BE2C (cell line): Measurements from ENCODE around the gene CNOT6L.

Source experiments
- DNase-seq: peaks from one replicate; pipeline ENCODE4 v3.0.0-alpha.2; 2020
- H3K27me3 ChIP-seq: fragments of 250-450 bp; sonication (Bioruptor Pico); 2 replicates; pipeline ENCODE4 v1.5.1; 2020; ENCODE audit warnings: mild to moderate bottlenecking
- H3K36me3 ChIP-seq: fragments of 250-450 bp; sonication (Bioruptor Pico); 2 replicates; pipeline ENCODE4 v1.5.1; 2020; ENCODE audit warnings: mild to moderate bottlenecking
- H3K4me1 ChIP-seq: fragments of 250-450 bp; sonication (Bioruptor Pico); 2 replicates; pipeline ENCODE4 v1.5.1; 2020
- H3K4me3 ChIP-seq: 2 replicates; pipeline ENCODE4 v1.5.1; 2011; ENCODE audit warnings: low read depth, low read length
- H3K9me3 ChIP-seq: fragments of 250-450 bp; sonication (Bioruptor Pico); 2 replicates; pipeline ENCODE4 v1.5.1; 2020
- CTCF ChIP-seq: IDR thresholded peaks from 2 replicates; pipeline ENCODE4 v1.5.1; 2012; ENCODE audit warnings: mild to moderate bottlenecking, low read depth, low read length

CNOT6L gene

GRCh38 chr4:77771566-77771965 lies 47.6 kb downstream of the CNOT6L start:
- Histone ChIP-seq H3K27me3 (no peaks in the 10 kb centered on the region), H3K9me3 (no peaks in the 10 kb centered on the region), H3K4me1 (no peaks in the 10 kb centered on the region), H3K4me3 (no peak overlapping the region), H3K36me3 (no peaks in the 10 kb centered on the region; the same call in 1 of the 2 replicates)
- TF ChIP-seq CTCF = no peak
- DNase-seq = no peak

GRCh38 chr4:77765720-77766119 lies 53.4 kb downstream of the CNOT6L start:
- DNase-seq = no peak
- no peaks in the 10 kb centered on the region for H3K27me3 ChIP-seq
- no peak overlapping the region for H3K4me3 ChIP-seq
- H3K36me3 ChIP-seq = no peaks in the 10 kb centered on the region; the same call in 1 of the 2 replicates
- no peaks in the 10 kb centered on the region for H3K9me3 ChIP-seq
- TF ChIP-seq CTCF = no peak
- no peaks in the 10 kb centered on the region for H3K4me1 ChIP-seq

GRCh38 chr4:77762531-77762930 lies 56.6 kb downstream of the CNOT6L start:
- no peak for TF ChIP-seq CTCF
- no peaks in the 10 kb centered on the region for H3K36me3 ChIP-seq
- no peak for DNase-seq
- H3K4me3 ChIP-seq = no peak overlapping the region
- H3K9me3 ChIP-seq = no peaks in the 10 kb centered on the region
- no peaks in the 10 kb centered on the region for H3K27me3 ChIP-seq
- no peaks in the 10 kb centered on the region for H3K4me1 ChIP-seq

DNA sequence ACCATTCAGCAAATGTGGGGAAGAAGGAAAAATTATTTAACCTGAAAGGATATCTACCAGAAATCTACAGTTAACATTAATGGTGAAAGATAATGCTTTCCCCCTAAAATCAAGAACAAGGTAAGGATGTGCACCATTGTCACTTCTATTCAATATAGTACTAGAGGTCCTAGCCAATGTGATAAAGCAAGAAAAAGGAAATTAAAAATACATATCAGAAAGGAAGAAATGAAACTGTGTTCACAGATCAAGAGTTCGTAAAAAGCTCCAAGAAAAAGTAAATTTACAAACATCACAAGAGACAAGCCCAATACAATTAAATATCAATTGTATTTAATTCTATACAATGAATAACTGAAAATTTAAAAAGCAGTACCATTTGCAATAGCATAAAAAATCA lies 57.6 kb downstream of the CNOT6L start:
- Histone ChIP-seq H3K4me1 (no peaks in the 10 kb centered on the region), H3K9me3 (no peaks in the 10 kb centered on the region), H3K27me3 (no peaks in the 10 kb centered on the region), H3K36me3 (0 out of 2 replicates have a peak, but pooled peaks cover under 1% of the 10 kb centered on the region), H3K4me3 (no peak overlapping the region)
- DNase-seq = no peak
- TF ChIP-seq CTCF = no peak

- Histone ChIP-seq H3K4me1 (no peaks in the 10 kb centered on the region), H3K9me3 (no peaks in the 10 kb centered on the region), H3K36me3 (peaks cover 7% of the 10 kb centered on the region), H3K4me3 (no peak overlapping the region), H3K27me3 (no peaks in the 10 kb centered on the region)
- no peak for TF ChIP-seq CTCF
- DNase-seq = no peak
Measured at GRCh38 chr4:77758804-77759203, 60.4 kb downstream of the CNOT6L start.

GRCh38 chr4:77751764-77752163 lies 67.4 kb downstream of the CNOT6L start:
- H3K4me1 ChIP-seq = no peaks in the 10 kb centered on the region
- no peak overlapping the region for H3K4me3 ChIP-seq
- no peak for TF ChIP-seq CTCF
- H3K36me3 ChIP-seq = peaks cover 7% of the 10 kb centered on the region
- no peaks in the 10 kb centered on the region for H3K9me3 ChIP-seq
- H3K27me3 ChIP-seq = no peaks in the 10 kb centered on the region
- no peak for DNase-seq
